ENCODE results near the gene NUDT16L1.

- no peak for TF ChIP-seq CTCF (conservative IDR thresholded peaks at IDR 0.05)
- no peak for TF ChIP-seq ZFX (IDR thresholded peaks at IDR 0.05)
Observed at GRCh38 chr16:4675864-4676786, 17.2 kb upstream of the NUDT16L1 start.

Data from C4-2B (cell line).